SK-N-SH treated with all-trans-retinoic acid at 6 μM for 48 hours (cell line): ENCODE results near the gene RPL41.

Experiments
- ARNTL ChIP-seq: fragments of 450-650 bp; formaldehyde crosslinking; IDR thresholded peaks from 2 replicates; pipeline ENCODE4 v1.5.0; 2020; ENCODE audit warnings: low read depth, mild to moderate bottlenecking, moderate library complexity, borderline replicate concordance
- ESRRG ChIP-seq: fragments of 250-450 bp; sonication (Bioruptor Pico); IDR thresholded peaks from 2 replicates; pipeline ENCODE4 v1.6.1; 2021; ENCODE audit warnings: mild to moderate bottlenecking
- ISL1 ChIP-seq: fragments of 250-450 bp; sonication (Bioruptor Pico); IDR thresholded peaks from 2 replicates; pipeline ENCODE4 v2.1.2; 2022; ENCODE audit warnings: mild to moderate bottlenecking, moderate library complexity
- OSR1 ChIP-seq: fragments of 250-450 bp; sonication (Bioruptor Pico); IDR thresholded peaks from 2 replicates; pipeline ENCODE4 v1.8.0; 2022; ENCODE audit warnings: moderate library complexity, mild to moderate bottlenecking, inconsistent platforms
- RARB ChIP-seq: fragments of 250-450 bp; sonication (Bioruptor Pico); IDR thresholded peaks from 2 replicates; pipeline ENCODE4 v1.8.0; 2021; ENCODE audit warnings: mild to moderate bottlenecking, moderate library complexity
- TCF4 ChIP-seq: fragments of 250-450 bp; sonication (Bioruptor Pico); IDR thresholded peaks from 2 replicates; pipeline ENCODE4 v1.8.0; 2021; ENCODE audit warnings: mild to moderate bottlenecking, moderate library complexity, borderline replicate concordance
- TSHZ2 ChIP-seq: fragments of 250-450 bp; sonication (Bioruptor Pico); IDR thresholded peaks from 2 replicates; pipeline ENCODE4 v1.5.0; 2020; ENCODE audit warnings: mild to moderate bottlenecking, moderate library complexity
- ZFP30 ChIP-seq: fragments of 450-650 bp; formaldehyde crosslinking; IDR thresholded peaks from 2 replicates; pipeline ENCODE4 v1.5.0; 2022; ENCODE audit warnings: mild to moderate bottlenecking, moderate library complexity
- TF ChIP-seq, protein P1 (sequence below): fragments of 250-450 bp; sonication (Bioruptor Pico); IDR thresholded peaks from 2 replicates; pipeline ENCODE4 v1.5.1; 2020; ENCODE audit warnings: low read depth, mild to moderate bottlenecking, moderate library complexity
- TF ChIP-seq, protein P2 (sequence below): fragments of 250-450 bp; sonication (Bioruptor Pico); IDR thresholded peaks from 2 replicates; pipeline ENCODE4 v1.8.0; 2021; ENCODE audit warnings: low read depth, mild to moderate bottlenecking, moderate library complexity, borderline replicate concordance
- TF ChIP-seq, protein P3 (sequence below): fragments of 250-450 bp; sonication (Bioruptor Pico); IDR thresholded peaks from 2 replicates; pipeline ENCODE4 v1.8.0; 2020; ENCODE audit warnings: mild to moderate bottlenecking, moderate library complexity, borderline replicate concordance

DNA sequence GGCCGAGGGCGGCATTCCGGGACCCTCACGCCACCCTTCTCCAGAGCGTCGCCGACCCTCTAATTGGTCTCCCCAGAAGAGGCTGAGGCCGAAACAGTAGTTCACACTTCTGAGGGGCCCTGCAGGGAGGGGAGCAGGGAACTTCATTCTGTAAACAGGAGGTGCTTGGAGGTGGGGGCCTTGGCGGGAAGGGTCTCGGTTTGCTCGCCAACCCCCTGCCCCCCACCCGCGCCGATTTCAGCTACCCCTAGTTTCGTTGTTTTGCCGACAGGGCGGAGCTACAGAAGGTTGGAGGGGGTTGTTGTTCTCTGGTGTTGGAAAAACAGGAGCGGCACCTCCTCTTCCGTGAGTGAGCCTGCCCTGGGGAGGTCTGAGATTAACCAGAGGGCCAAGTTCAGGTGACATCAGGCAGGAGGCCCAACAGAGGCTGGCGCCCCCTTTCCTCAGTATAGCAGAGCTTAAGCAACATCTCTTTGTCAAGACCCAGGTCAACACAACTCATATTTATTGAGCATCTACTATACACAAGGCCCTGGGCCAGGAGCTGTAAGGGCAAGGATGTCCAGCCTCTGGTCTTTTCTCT, 35.8 kb upstream of the RPL41 start:
- TF ChIP-seq OSR1 (CRISPR knock-in tag) (no peak), RARB (CRISPR knock-in tag) (no peak), ISL1 (CRISPR knock-in tag) (no peak), ESRRG (no peak), TCF4 (CRISPR knock-in tag) (no peak), ZFP30 (CRISPR knock-in tag) (no peak), ARNTL (CRISPR knock-in tag) (no peak), TSHZ2 (no peak)
- TF ChIP-seq, protein P1, sequence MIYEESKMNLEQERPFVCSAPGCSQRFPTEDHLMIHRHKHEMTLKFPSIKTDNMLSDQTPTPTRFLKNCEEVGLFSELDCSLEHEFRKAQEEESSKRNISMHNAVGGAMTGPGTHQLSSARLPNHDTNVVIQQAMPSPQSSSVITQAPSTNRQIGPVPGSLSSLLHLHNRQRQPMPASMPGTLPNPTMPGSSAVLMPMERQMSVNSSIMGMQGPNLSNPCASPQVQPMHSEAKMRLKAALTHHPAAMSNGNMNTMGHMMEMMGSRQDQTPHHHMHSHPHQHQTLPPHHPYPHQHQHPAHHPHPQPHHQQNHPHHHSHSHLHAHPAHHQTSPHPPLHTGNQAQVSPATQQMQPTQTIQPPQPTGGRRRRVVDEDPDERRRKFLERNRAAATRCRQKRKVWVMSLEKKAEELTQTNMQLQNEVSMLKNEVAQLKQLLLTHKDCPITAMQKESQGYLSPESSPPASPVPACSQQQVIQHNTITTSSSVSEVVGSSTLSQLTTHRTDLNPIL (CRISPR knock-in tag) = no peak
- TF ChIP-seq, protein P2, sequence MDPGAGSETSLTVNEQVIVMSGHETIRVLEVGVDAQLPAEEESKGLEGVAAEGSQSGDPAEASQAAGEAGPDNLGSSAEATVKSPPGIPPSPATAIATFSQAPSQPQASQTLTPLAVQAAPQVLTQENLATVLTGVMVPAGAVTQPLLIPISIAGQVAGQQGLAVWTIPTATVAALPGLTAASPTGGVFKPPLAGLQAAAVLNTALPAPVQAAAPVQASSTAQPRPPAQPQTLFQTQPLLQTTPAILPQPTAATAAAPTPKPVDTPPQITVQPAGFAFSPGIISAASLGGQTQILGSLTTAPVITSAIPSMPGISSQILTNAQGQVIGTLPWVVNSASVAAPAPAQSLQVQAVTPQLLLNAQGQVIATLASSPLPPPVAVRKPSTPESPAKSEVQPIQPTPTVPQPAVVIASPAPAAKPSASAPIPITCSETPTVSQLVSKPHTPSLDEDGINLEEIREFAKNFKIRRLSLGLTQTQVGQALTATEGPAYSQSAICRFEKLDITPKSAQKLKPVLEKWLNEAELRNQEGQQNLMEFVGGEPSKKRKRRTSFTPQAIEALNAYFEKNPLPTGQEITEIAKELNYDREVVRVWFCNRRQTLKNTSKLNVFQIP (CRISPR knock-in tag) = no peak
- TF ChIP-seq, protein P3, sequence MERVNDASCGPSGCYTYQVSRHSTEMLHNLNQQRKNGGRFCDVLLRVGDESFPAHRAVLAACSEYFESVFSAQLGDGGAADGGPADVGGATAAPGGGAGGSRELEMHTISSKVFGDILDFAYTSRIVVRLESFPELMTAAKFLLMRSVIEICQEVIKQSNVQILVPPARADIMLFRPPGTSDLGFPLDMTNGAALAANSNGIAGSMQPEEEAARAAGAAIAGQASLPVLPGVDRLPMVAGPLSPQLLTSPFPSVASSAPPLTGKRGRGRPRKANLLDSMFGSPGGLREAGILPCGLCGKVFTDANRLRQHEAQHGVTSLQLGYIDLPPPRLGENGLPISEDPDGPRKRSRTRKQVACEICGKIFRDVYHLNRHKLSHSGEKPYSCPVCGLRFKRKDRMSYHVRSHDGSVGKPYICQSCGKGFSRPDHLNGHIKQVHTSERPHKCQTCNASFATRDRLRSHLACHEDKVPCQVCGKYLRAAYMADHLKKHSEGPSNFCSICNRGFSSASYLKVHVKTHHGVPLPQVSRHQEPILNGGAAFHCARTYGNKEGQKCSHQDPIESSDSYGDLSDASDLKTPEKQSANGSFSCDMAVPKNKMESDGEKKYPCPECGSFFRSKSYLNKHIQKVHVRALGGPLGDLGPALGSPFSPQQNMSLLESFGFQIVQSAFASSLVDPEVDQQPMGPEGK (CRISPR knock-in tag) = no peak
